Measurements from ENCODE around the gene NUP85.

The NUP85 gene

DNA sequence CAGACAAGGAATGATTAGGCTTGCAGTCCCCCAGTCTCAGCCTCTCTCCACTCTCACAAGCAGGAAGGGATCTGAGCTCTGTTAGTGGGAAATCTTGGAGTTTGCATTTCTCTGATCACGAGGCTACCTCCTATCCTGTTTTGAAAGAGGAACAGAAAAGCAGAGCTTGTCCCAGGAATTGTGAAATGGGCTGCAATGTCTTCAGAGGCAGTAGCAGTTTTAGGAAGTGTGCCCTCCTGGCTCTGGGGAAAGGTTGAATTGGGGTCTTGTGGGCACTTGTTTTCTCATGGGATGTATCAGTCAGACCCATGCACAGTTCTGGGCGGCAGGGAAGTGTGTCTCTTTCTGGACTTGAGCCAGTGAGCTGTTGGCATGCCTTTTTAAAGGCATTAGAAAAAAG is 22.8 kb downstream of the NUP85 start:
- peaks cover 61% of the 10 kb centered on the region for H3K36me3 Mint-ChIP-seq (ENCODE audit: low read depth)
- no peaks in the 10 kb centered on the region for H3K9me3 Mint-ChIP-seq
- H3K27me3 Mint-ChIP-seq: no peaks in the 10 kb centered on the region
- no peaks in the 10 kb centered on the region for H3K4me1 Mint-ChIP-seq (ENCODE audit: low read depth)
- no peak overlapping the region for H3K27ac Mint-ChIP-seq
- H3K4me3 Mint-ChIP-seq: no peak overlapping the region

DNA sequence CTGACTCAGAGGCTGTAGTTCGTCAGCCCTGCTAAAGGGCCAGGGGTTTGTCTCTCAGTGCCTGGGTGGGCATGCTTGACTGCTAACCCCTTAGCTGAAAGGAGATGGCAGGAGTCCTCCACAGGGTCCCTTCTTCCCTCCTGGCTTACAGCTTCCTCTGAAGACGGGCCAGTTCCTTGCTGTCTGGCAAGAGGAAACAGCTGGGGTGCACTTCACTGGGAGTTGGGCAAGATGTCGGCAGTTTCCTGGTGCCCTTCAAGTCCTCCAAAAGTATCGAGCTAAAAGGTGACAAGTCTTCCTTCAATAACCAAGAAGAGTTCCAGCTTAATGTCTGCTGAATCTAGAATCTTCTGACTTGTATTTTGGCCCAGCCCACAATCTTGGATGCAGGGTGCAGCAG is 23.4 kb downstream of the NUP85 start:
- H3K27me3 Mint-ChIP-seq: no peaks in the 10 kb centered on the region
- H3K4me1 Mint-ChIP-seq (ENCODE audit: low read depth): no peaks in the 10 kb centered on the region
- H3K27ac Mint-ChIP-seq: no peak overlapping the region
- H3K9me3 Mint-ChIP-seq: no peaks in the 10 kb centered on the region
- H3K36me3 Mint-ChIP-seq (ENCODE audit: low read depth): peaks cover 59% of the 10 kb centered on the region
- no peak overlapping the region for H3K4me3 Mint-ChIP-seq

DNA sequence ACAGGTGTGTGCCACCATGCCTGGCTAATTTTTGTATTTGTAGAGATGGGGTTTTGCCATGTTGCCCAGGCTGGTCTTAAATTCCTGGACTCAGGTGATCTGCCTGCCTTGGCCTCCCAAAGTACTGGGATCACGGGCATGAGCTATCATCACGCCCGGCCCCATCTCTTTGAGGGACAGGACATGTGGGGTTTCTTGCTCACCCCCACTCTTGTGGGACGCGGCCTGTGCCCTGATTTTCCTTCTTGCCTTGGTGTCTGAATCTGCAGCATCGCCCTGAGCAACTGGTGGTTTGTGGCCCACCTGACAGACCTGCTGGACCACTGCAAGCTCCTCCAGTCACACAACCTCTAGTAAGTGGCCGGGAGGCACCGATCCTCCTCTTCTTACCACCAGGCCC is 25.6 kb downstream of the NUP85 start:
- no peak overlapping the region for H3K4me3 Mint-ChIP-seq
- H3K9me3 Mint-ChIP-seq: no peaks in the 10 kb centered on the region
- H3K4me1 Mint-ChIP-seq (ENCODE audit: low read depth): no peaks in the 10 kb centered on the region
- H3K27ac Mint-ChIP-seq: no peak overlapping the region
- H3K36me3 Mint-ChIP-seq (ENCODE audit: low read depth): peaks cover 56% of the 10 kb centered on the region
- no peaks in the 10 kb centered on the region for H3K27me3 Mint-ChIP-seq

DNA sequence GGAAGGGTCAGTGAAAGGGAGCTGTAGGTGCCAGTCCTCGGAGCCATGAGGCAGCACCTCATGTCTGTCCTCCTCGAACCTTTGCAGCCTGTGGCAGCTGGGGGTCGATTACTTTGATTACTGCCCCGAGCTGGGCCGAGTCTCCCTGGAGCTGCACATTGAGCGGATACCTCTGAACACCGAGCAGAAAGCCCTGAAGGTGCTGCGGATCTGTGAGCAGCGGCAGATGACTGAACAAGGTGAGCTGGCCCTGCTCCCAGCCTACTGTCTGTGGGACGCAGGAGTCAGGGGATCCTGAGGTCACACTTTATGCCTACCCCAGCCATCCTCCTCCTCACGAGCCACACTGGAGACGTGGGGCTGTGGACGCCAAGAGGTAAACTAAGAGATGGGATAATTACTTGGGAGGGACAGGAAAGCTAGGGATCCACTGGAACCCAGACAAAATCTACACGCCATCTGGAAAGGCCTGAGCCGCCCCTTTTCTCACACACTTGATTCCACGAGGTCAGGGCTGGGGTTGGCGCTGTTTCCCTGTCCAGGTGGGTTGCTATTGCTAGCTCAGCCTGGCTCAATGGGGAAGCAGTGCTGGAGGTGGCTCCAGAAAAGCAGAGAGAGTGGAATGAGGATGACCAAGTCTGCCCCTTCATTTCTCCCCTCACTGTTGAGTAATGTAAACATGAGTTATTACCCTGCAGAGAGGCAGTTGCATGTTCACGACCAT is 26.4 kb downstream of the NUP85 start:
- H3K36me3 Mint-ChIP-seq (ENCODE audit: low read depth): peaks cover 58% of the 10 kb centered on the region
- no peaks in the 10 kb centered on the region for H3K27me3 Mint-ChIP-seq
- H3K4me3 Mint-ChIP-seq: no peak overlapping the region
- no peaks in the 10 kb centered on the region for H3K4me1 Mint-ChIP-seq (ENCODE audit: low read depth)
- no peak overlapping the region for H3K27ac Mint-ChIP-seq
- H3K9me3 Mint-ChIP-seq: no peaks in the 10 kb centered on the region

- H3K9me3 Mint-ChIP-seq: no peaks in the 10 kb centered on the region
- peaks cover 62% of the 10 kb centered on the region for H3K36me3 Mint-ChIP-seq (ENCODE audit: low read depth)
- no peak overlapping the region for H3K27ac Mint-ChIP-seq
- H3K4me3 Mint-ChIP-seq: no peak overlapping the region
- H3K4me1 Mint-ChIP-seq (ENCODE audit: low read depth): no peaks in the 10 kb centered on the region
- H3K27me3 Mint-ChIP-seq: no peaks in the 10 kb centered on the region
Measured at GRCh38 chr17:75232786-75233185, 27.3 kb downstream of the NUP85 start.

DNA sequence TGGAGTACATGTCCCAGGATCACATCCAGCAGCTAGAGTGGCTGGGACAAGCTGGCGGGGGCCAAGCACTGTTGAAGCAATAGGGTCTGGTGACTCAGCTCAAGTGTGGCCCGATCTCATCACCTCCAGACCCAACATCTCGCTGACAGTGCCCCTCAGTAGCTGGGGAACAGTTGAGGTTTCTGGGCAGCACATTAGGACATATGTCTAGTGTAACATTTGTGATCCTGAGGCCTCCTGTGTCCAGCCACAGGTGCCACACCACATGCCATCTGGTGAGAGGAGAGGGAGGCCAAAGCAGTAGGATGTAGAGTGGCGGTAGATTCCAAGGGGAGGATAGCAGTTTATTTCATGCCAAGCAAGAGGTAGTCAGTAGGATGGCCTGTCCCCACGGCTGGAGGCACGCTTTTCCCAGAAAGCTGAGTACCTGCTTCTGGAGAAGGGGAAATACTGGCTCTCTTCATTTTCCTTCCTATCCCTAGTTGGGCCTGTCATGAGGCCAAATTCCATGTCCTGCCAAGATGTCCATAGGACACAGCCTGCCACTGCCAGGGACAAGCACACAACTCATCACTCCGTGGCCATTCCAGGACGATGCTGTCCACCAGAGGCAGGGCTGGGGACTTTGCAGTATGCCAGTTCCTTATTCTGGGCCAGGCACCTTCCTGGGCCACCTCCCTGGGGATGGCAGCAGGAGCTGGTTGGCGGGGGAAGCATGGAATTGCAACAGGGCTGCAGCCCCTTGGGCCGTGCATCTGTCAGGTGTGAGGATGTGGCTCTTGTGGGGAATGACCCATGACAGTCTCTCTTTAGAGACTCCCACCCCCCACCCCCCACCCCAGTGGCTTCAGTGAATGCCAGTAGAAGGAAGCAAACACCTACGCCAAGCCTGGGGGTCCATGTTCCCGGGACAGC is 31.9 kb downstream of the NUP85 start:
- H3K9me3 Mint-ChIP-seq: no peaks in the 10 kb centered on the region
- no peaks in the 10 kb centered on the region for H3K27me3 Mint-ChIP-seq

DNA sequence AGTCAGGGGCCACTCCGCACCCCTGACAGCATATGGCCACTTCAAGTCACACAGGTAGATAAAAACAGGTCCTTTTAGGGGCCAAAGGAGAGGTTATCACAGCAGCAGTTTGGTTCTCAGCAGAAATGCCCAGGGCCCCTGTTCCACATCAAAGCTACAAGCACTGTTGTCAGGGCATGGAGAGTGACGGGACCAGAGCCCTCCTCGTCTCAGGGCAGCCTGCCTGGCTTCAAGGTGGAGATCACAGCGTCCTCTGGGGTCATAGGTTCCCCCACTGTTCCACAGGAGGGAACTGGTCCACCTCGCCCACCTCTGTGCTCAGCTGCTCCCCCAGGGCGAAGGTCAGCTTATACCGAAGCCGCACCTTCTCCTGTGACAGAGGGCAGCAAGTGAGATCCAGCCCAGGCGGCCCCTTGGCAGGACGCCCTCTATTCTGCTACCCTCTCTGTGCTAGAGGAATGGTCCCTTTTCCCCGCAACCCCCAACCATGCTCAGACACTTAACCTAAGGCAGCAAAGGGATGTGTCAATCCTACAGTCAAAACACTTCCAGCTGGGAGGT is 32.6 kb downstream of the NUP85 start:
- H3K36me3 Mint-ChIP-seq (ENCODE audit: low read depth): peaks cover 64% of the 10 kb centered on the region
- H3K4me3 Mint-ChIP-seq: no peak overlapping the region
- no peaks in the 10 kb centered on the region for H3K27me3 Mint-ChIP-seq
- no peaks in the 10 kb centered on the region for H3K9me3 Mint-ChIP-seq
- no peak overlapping the region for H3K27ac Mint-ChIP-seq
- peaks cover 35% of the 10 kb centered on the region for H3K4me1 Mint-ChIP-seq (ENCODE audit: low read depth)

More for the DNA sequence above, 31.9 kb downstream of the NUP85 start:
- Mint-ChIP-seq H3K36me3 (ENCODE audit: low read depth) (peaks cover 66% of the 10 kb centered on the region), H3K4me3 (no peak overlapping the region), H3K4me1 (ENCODE audit: low read depth) (peaks cover 27% of the 10 kb centered on the region), H3K27ac (peak overlapping the region; percentile 79)

DNA sequence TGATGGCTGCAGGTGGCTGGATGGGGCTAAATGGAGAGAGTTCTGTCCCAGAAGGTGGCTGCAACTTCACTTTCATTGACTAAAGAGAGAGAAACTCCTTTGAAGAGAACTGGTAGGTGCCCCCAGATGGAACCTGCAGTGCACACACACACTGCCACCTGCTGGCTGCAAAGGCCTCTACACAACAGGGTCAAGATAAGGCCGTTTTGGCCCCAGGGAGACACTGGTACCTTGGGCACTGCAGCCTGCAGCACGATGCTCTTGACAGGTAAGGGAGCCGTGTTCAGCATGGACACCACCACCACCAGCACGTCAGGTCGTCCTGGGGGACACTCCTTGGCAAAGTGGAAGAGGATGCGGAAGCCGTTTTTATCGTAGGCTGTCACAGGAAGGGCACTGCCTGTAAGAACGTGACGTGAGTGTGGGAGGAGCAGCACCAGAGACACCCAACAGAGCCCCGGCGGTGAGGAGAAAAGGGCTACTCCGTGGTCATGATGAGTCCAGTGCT is 33.3 kb downstream of the NUP85 start:
- peaks cover 41% of the 10 kb centered on the region for H3K4me1 Mint-ChIP-seq (ENCODE audit: low read depth)
- no peaks in the 10 kb centered on the region for H3K27me3 Mint-ChIP-seq
- H3K27ac Mint-ChIP-seq: peak overlapping the region; percentile 83
- no peaks in the 10 kb centered on the region for H3K9me3 Mint-ChIP-seq
- peaks cover 66% of the 10 kb centered on the region for H3K36me3 Mint-ChIP-seq (ENCODE audit: low read depth)
- peak overlapping the region; percentile 33 for H3K4me3 Mint-ChIP-seq

GRCh38 chr17:75239214-75239613 is 33.7 kb downstream of the NUP85 start:
- Mint-ChIP-seq H3K4me3 (no peak overlapping the region), H3K9me3 (no peaks in the 10 kb centered on the region), H3K27ac (peak overlapping the region; percentile 83), H3K36me3 (ENCODE audit: low read depth) (peaks cover 68% of the 10 kb centered on the region), H3K27me3 (no peaks in the 10 kb centered on the region), H3K4me1 (ENCODE audit: low read depth) (peaks cover 46% of the 10 kb centered on the region)

- Mint-ChIP-seq H3K27me3 (no peaks in the 10 kb centered on the region), H3K27ac (peak overlapping the region; percentile 72), H3K36me3 (ENCODE audit: low read depth) (peaks cover 67% of the 10 kb centered on the region), H3K9me3 (no peaks in the 10 kb centered on the region), H3K4me3 (no peak overlapping the region), H3K4me1 (ENCODE audit: low read depth) (peaks cover 53% of the 10 kb centered on the region)
Measured at GRCh38 chr17:75239778-75240393, 34.4 kb downstream of the NUP85 start.

DNA sequence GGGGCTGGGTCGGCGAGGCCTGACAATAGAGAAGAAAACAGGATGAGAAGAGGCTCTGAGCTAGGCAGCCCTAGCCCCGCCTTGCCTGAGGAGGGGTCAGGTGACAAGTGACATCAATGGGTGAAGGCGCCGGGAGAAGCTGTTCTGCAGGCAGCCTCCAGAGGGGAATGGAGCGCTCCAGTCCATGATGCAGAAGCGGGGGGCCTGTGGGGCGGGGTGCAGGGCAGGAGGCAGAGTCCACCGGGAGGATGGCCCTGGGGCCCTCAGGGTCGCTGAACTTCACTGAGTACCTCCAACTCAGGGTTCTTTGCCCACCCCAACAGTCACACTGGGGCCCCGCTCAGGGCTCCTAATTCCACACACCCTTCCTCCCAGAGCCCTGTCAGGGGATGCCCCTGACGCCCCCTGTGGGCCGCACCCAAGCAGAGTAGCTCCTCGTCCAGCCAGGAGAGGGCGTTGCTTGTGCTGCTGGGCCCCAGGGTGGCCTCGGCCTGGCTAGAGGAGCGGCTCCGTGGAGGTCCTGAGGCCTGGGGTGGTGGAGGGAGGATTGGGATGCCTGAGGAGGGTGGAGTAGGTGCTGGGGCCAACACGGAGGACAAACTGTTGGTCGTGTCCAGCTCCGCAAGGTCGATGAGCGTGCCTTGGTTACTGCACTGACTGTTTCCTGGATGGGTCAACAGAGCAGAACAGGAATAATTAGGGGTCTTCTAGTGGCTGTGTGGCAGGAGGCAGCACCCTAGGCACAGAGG is 35.1 kb downstream of the NUP85 start:
- peak overlapping the region; percentile 72 for H3K27ac Mint-ChIP-seq
- H3K4me1 Mint-ChIP-seq (ENCODE audit: low read depth): peaks cover 55% of the 10 kb centered on the region
- H3K36me3 Mint-ChIP-seq (ENCODE audit: low read depth): peaks cover 67% of the 10 kb centered on the region
- H3K4me3 Mint-ChIP-seq: no peak overlapping the region
- no peaks in the 10 kb centered on the region for H3K9me3 Mint-ChIP-seq
- H3K27me3 Mint-ChIP-seq: no peaks in the 10 kb centered on the region

DNA sequence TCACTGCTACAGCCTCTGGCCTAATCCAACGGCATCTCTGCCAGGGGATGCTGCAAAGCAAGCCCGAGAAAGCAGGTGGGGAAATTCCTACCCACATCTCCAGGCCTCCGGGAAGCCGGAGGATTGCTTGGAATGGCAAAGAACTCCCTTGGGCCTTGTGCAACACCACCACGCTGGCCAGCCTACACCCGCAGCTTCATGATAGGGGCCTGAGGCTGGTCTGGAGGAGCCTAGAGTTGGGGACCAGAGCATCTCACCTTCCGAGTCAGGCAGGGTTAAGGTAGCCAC is 35.6 kb downstream of the NUP85 start:
- Mint-ChIP-seq H3K4me1 (ENCODE audit: low read depth) (peaks cover 56% of the 10 kb centered on the region), H3K36me3 (ENCODE audit: low read depth) (peaks cover 68% of the 10 kb centered on the region), H3K27ac (no peak overlapping the region), H3K27me3 (no peaks in the 10 kb centered on the region), H3K9me3 (no peaks in the 10 kb centered on the region), H3K4me3 (no peak overlapping the region)

GRCh38 chr17:75241502-75241901 is 36.0 kb downstream of the NUP85 start:
- H3K36me3 Mint-ChIP-seq (ENCODE audit: low read depth): peaks cover 67% of the 10 kb centered on the region
- H3K27me3 Mint-ChIP-seq: no peaks in the 10 kb centered on the region
- H3K4me1 Mint-ChIP-seq (ENCODE audit: low read depth): peaks cover 59% of the 10 kb centered on the region
- H3K9me3 Mint-ChIP-seq: no peaks in the 10 kb centered on the region
- no peak overlapping the region for H3K4me3 Mint-ChIP-seq
- peak overlapping the region; percentile 3 for H3K27ac Mint-ChIP-seq

DNA sequence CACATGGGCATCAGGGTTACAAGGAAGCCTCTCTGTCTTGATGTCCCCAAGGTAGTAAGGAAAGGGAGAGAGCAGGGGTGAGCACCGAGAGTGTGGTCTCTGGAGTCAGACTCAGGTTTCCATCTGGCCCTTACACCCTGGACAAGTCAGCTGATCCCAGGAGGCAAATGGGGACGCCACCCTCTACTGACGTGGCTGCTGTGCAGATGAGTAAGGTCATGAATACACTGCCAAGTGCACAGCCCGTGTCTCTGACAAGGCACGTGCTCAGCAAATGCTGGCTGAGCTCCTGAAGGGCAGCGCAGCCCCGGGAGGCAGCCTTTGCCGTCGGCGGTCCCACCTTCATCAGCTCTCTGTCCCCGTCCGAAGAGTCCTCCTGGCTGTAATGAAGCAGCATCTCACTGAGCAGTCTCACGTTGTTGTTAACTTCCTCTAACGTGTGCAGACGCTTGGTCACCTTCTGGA is 36.5 kb downstream of the NUP85 start:
- Mint-ChIP-seq H3K27me3 (no peaks in the 10 kb centered on the region), H3K36me3 (ENCODE audit: low read depth) (peaks cover 67% of the 10 kb centered on the region), H3K27ac (peak overlapping the region; percentile 87), H3K4me1 (ENCODE audit: low read depth) (peaks cover 64% of the 10 kb centered on the region), H3K9me3 (no peaks in the 10 kb centered on the region), H3K4me3 (peak overlapping the region; percentile 52)

Measured in stimulated activated naive CD8-positive, alpha-beta T cell treated with anti-CD3 and anti-CD28 coated beads, Interleukin-15, Interleukin-2, amounts not matched to agents 100 ng/mL and 50 ng/mL, for 24 hours (primary cell).